HG03354 (cell line): ENCODE measurements around the gene CEACAM19.
"Not testable (repeated sequence)": the region's sequence is repeated elsewhere in the genome, so short reads cannot be mapped to it uniquely, and the experiment has no call there.

Source experiments
- ATAC-seq: cut with Tn5 transposase; IDR thresholded peaks from one replicate; pipeline ENCODE4 v1.9.1; 2021; ENCODE audit warnings: mild to moderate bottlenecking; ENCODE audit not compliant: unreplicated experiment, poor library complexity, severe bottlenecking

Gene CEACAM19

DNA sequence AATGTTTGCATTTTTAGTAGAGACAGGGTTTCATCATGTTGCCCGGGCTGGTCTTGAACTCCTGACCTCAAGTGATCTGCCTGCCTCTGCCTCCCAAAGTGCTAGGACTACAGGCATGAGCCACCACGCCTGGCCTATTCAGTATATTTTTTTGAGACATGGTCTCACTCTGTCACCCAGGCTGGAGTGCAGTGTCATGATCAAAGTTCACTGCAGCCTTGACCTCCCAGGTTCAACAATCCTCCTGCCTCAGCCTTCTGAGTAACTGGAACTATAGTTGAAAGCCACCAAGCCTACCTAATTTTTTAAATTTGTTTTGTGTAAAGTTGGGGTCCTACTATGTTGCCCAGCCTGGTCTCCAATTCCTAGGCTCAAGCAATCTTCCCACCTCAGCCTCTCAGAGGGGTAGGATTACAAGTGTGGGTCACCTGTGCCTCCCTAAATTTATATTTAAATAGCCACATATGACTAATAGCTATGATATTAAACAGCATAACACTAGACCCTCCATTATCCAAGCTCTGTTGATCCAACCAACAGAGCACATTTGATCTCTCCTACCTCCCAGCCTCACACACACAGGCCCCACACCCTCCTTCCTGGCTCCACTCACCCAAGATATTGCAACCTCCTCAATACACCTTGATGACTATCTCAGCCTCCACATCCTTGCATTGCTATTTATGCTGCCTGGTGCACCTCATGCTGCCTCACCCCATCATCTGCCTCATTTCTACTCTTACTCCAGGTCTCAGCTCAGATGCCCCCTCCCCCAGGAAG, 2.1 kb upstream of the CEACAM19 start:
- ATAC-seq = no peak

DNA sequence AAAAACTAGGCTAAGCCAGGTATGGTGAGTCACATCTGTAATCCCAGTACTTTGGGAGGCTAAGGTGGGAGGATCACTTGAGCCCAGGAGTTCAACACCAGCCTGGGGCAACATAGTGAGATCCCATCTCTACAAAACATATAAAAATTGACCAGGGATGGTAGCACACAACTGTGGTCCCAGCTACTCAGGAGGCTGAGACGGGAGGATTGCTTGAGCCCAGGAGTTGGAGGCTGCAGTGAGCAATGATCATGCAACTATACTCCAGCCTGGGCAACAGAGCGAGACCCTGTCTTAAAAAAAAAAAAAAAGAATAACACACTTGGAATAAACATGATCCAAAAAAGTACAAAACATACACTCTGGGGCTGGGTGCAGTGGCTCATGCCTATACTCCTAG, 1.3 kb upstream of the CEACAM19 start:
- ATAC-seq = not testable (repeated sequence)

DNA sequence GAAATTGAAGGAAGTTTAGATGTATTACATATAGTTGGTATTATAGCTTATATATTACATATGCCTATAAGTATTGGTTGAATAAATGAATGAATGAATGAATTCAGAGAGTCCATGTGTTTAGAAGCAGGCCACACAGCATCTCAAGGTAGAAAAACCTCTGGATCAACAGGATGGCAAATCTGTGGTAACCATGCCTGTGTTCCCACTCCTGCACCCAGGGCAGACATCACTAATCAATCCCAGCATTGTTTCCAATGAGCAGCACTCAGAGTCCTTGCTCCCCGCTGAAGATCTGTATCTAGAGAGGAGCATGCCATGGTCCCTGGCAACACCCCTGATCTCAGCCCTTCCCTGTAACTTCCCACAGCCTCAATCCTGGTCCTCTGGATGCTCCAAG, 944 bp downstream of the CEACAM19 start:
- ATAC-seq = no peak

DNA sequence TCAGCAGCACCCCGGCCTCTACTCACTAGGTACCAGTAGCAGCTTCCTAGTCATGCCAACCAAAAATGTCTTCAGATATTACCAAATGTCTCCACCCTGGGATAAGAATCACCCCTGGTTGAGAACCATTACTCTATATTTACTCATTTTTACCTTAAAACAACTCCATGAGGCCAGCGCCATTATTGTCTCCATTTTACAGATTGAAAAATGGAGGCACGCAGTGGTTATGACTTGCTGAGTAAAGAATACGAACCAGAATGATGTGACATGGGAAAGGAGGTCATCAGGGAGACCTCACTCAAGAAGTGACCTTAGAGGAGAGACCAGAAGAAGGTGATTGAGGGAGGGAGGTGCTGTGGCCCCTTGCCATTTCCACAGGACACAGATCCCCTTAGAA, 2.2 kb downstream of the CEACAM19 start:
- ATAC-seq = no peak

- ATAC-seq = no peak
These were observed 4.2 kb downstream of the CEACAM19 start for GRCh38 chr19:44675521-44675920.

GRCh38 chr19:44677019-44677811, 5.9 kb downstream of the CEACAM19 start:
- no peak for ATAC-seq

- no peak for ATAC-seq
These were observed 9.3 kb downstream of the CEACAM19 start for GRCh38 chr19:44680536-44680935.

- ATAC-seq = no peak
These were observed 10.9 kb downstream of the CEACAM19 start for GRCh38 chr19:44681992-44682790.

DNA sequence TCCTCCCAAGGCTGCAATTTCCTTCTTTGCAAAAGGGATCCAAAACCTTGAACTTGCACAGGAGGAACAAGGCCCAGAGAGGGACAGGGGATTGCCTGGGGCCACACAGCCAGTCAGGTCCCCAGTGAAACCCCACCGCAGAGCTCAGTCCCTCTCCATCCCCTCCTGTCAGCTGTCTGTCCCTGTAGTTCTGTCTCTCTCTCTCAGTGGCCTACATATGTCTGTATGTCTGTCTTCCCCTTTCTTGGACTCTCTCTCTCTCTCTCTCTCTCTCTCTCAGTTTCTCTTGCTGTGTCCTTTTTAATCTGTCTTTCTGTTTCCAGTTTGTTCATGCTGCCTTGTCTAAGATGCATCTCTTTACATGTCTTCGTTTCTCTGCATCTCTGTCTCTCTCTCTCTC, 11.5 kb downstream of the CEACAM19 start:
- ATAC-seq = no peak

- ATAC-seq = no peak
These were observed 12.3 kb downstream of the CEACAM19 start for GRCh38 chr19:44683434-44684210.

GRCh38 chr19:44684396-44684795, 13.1 kb downstream of the CEACAM19 start:
- not testable (repeated sequence) for ATAC-seq

DNA sequence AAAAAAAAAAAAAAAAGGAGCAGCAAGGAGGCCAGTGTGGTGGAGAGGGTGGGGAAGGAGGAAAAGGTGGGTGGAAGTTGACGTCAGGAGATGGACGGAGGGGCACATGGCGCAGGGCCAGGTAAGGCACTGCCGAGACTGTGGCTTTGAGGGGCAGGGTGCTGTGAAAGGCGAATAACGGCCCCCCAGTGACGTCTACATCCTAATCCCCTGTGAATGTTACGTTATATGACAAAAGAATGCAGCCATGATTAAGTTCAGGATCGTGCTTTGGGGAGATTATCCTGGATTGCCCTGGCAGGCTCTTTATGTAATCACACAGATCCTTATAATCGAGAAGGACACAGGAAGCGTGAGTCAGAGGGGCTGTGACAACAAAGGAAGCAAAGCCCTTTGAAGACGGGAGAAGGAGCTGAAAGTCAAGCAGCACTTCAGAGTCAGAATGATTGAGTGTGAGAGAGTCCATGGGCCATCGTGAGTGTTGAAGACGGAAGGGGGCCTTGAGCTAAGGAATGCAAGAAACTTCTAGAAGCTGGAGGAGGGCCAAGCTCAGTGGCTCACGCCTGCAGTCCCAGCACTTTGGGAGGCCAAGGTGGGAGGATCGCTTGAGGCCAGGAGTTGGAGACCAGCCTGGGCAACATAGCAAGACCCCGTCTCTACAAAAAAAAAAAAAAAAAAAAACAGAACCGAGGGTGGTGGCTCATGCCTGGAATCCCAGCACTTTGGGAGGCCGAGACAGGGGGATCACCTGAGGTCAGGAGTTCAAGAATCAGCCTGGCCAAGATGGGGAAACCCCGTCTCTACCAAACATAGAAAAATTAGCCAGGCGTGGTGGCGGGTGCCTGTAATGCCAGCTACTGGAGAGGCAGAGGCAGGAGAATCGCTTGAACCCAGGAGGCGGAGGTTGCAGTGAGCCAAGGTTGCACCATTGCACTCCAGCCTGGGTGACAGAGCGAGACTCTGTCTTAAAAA, 13.9 kb downstream of the CEACAM19 start:
- ATAC-seq = no peak

- ATAC-seq = no peak
These were observed 14.6 kb downstream of the CEACAM19 start for GRCh38 chr19:44685877-44686276.

DNA sequence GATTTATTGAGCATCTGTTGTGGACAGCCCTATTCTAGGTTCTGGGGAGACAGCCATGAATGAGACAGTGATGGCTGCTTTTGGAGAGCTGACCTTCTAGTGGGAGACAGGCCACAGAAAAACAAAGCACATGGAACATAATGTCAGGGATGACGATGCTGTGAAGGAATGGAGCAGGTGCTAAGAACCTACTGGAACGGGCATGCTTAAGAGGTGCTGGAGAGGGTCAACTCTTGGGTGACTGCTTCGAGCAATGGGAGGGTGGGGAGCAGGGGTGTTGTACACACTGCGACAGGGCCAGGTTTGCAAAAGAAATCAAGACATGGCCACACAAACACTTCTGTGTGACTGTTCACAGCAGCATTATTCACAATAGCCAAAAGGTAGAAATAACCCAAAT, 15.6 kb downstream of the CEACAM19 start:
- ATAC-seq = no peak

DNA sequence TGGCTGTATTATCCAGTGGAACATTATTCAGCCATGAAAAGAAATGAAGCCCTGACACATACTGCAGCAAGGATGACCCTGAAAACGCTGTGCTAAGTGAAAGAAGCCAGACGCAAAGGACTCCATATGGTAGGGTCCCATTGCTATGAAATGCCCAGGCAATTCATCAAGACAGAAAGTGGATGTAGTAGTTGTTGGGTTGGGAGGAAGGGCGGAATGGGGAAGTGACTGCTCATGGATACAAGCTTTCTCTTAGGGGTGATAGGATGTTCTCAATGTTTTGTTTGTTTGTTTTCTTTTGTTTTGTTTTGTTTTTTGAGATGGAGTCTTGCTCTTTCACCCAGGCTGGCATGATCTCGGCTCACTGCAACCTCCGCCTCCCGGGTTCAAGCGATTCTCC, 16.6 kb downstream of the CEACAM19 start:
- ATAC-seq = no peak

- no peak for ATAC-seq
These were observed 18.2 kb downstream of the CEACAM19 start for GRCh38 chr19:44689290-44690130.

DNA sequence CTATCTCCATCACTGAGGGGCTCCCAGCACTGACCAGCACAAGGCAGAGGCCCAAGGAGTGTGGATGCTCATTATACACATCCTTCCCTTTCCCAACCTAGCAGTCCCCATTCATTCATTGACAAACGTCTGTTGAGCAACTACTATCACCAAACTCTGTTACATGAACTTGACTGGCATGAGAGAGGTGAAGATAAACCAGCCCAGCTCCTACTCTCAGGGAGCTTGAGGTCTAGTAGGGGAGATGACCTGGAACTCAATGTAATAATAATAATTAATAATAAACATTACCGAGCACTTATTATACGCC, 18.8 kb downstream of the CEACAM19 start:
- ATAC-seq = no peak

GRCh38 chr19:44692379-44692721, 21.1 kb downstream of the CEACAM19 start:
- no peak for ATAC-seq
